Activated CD8-positive, alpha-beta memory T cell treated with anti-CD3 and anti-CD28 coated beads, Interleukin-2, amount 50 U/mL, for 1 hour (primary cell): ENCODE data around the gene XAGE5.
"Not testable (repeated sequence)": the region's sequence is repeated elsewhere in the genome, so short reads cannot be mapped to it uniquely, and the experiment has no call there.

Experiments used
- DNase-seq: peaks from one replicate; pipeline ENCODE4 v3.0.0-alpha.2; 2020; ENCODE audit errors: extremely low read depth

The XAGE5 gene, protein sequence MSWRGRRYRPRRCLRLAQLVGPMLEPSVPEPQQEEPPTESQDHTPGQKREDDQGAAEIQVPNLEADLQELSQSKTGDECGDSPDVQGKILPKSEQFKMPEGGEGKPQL

GRCh38 chrX:52811065-52811625 lies at the start of gene XAGE5:
XAGE5 (plus strand) TSS chrX:52811287; CDS start chrX:52812567, 1,280 bp downstream.
- no peak for DNase-seq

DNA sequence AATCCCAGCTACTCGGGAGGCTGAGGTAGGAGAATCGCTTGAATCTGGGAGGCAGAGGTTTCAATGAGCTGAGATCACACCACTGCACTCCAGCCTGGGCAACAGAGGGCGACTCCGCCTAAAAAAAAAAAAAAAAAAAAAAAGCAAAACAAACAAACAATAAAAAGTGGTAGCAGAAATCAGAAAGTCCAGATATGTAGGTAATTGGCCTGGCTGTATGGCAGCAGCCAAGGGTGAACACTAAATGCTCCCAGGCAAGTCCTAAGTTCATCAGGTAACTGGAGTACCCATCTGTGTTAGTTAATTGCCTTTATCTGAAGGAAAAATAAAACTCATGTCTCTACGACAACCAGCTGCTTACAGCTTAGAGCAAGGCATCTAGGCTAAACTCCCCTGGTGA lies 45.1 kb upstream of the XAGE5 start:
- not testable (repeated sequence) for DNase-seq

- DNase-seq = not testable (repeated sequence)
These were observed 37.6 kb upstream of the XAGE5 start for GRCh38 chrX:52773504-52773903.

DNA sequence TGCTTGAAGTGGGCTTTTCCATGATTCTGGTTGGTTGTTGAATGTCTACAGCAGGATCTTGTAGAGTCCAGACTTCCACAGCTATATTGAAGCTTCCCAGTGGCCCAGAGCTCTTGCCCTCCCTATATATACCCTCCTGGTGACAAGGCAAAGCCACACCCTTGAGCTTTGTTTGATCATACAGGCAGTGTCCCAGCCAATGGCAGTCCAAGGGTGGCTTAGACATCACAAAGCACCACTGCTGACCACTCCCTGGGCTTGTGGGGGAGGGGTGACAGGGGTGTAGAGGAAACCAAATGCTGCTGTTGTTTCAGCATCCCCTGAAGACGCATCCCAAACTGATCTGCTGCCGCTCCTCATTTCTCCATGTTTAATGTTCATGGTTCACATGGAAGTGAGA lies 13.8 kb upstream of the XAGE5 start, which contains the start of gene SPANXN5:
Gene SPANXN5, minus strand, starts transcription at position 101 of the 400 bp plus-strand sequence. Its CDS starts 79 bp downstream, at position 22.
- DNase-seq = not testable (repeated sequence)

DNA sequence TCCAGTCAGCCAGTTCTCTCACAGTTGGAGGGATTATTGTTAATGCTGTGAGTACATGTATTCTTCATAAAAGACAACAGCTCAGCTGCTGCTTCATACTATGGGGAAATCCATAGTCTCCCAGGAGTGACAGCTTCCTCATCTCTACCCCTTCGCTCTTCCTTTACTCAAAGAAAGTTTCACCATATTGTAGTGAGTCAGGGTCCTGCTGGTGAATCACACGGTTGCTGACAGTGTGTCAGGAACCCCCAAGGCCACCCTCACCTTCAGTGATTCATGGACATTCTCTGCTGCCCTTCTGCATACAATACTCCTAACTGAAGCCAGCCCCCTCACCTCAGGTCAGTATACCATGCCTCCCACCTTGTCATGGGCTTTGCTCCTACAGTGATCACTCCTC lies 6.2 kb upstream of the XAGE5 start:
- DNase-seq = not testable (repeated sequence)

GRCh38 chrX:52819788-52820187 lies 8.7 kb downstream of the XAGE5 start:
- no peak for DNase-seq

DNA sequence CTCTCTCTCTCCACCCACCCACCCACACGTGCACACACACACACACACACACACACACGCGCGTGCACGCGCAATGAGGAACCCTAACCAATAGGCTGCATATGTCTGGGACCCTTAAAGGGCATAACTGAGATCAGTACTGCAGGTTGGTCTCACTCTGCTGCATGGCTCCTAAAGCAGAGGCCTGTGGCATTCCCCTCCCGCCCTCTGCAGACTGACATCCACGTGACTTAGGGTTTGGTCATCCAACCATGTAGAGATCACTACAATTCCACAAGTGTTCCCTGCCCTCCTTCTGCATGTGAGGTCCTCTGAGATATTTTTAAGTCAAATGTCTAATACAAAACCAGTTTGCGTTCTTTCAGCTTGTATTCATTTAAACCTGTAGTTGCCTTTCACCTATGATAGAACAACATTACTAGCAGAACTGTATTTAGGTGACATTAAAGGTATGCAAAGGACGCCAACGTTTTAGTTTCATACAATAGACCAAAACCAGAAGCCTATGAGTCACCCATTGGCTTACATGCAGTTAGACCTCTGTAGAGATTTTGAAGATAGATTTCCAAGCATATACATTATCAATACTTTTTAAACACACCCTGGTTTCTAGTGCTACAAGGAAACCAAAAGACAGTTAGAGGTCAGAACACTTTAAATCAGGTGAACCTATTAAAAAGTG lies 10.1 kb downstream of the XAGE5 start:
- no peak for DNase-seq

DNA sequence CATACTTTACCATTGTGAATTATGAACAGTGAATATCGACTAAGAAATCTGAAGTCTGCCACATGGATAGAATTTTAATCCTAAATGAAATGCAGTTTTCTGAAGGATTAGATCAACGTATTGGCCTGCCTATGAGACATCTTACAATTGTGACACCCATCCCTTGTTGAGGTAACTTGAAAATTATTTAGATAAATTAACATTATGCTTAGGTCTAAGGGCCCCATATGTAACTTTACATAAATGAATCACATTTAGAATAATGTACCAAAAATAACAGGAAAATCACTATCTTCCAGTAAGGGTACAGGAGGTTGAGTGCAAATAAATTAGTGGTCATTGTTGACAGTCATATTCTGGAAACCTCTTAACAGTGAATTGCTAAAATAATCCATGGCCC lies 13.5 kb downstream of the XAGE5 start:
- no peak for DNase-seq

- DNase-seq = no peak
These were observed 19.5 kb downstream of the XAGE5 start for GRCh38 chrX:52830551-52830950.

DNA sequence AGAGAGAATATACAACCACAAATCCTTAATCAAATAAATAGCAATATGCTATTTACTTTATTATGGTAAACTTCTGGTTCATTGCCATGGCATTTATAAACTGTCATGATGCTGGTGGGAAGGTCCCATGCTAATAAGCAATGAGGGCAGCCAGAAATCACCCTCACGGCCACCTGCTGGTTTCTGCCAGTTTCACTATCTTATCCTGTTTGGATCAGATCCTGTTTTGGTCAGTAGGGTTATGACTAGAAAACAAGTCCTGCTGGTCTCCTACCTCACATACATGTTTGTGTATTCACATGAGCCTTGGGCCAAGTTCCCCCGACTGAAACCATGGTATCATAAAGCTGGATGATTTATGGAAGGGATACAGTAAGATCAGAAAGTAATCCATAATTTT lies 28.1 kb downstream of the XAGE5 start:
- DNase-seq = no peak

- DNase-seq = not testable (repeated sequence)
These were observed 32.5 kb downstream of the XAGE5 start for GRCh38 chrX:52843619-52844018.

DNA sequence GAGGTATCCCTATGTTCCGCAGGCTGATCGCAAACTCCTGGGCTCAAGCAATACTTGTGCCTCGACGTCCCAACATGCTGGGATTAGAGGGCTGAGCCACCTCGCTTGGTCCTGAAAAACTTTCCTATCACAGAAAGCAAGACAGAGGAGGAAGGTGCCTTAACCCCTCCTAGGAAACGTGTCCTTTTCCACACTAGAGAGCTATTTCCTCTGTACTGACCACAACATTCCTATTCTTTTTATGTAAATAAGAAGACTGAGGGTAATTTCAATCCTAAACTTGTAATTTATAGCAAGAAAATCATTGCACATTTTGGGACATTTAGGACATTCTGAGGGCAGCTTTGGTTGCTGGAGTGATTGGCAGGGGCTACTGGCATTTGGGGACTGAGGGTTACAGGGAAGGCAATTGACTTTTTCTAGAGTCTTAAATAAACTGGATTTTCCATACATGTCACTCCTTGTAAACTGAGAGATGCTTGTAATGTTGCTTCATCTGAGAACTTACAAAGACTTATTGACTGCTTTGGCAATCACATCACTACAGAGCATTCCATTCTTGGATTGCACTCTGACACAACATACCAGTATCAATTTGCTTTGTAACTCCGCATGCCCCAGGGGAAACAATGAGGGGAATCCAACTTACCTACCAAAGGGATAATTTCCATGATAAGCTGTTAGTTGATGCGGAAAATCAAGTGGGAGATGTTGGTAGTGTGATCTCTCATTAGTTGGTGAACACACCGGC lies 41.2 kb downstream of the XAGE5 start:
- no peak for DNase-seq

DNA sequence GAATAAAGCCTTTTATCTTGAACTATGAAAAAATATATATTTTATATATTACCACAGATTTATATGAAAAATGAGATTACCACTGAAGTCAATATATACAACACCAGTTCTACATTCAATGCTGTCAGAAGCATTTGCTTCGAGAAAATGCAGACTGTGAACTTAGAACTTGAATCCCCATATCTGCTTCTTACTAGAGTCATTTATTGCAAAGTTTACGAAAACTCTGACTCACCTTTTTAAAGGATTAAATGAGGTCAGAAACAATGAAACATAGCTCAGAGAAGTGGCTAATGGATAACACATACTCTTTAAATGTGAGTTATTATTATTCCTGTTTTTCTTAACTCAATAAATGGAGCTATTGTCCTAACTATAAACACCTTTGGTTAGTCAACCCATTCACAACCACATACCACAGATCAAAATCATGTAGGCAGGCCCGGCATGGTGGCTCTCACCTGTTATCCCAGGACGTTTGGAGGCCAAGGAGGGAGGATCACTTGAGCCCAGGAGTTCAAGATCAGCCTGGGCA lies 46.0 kb downstream of the XAGE5 start:
- not testable (repeated sequence) for DNase-seq

DNA sequence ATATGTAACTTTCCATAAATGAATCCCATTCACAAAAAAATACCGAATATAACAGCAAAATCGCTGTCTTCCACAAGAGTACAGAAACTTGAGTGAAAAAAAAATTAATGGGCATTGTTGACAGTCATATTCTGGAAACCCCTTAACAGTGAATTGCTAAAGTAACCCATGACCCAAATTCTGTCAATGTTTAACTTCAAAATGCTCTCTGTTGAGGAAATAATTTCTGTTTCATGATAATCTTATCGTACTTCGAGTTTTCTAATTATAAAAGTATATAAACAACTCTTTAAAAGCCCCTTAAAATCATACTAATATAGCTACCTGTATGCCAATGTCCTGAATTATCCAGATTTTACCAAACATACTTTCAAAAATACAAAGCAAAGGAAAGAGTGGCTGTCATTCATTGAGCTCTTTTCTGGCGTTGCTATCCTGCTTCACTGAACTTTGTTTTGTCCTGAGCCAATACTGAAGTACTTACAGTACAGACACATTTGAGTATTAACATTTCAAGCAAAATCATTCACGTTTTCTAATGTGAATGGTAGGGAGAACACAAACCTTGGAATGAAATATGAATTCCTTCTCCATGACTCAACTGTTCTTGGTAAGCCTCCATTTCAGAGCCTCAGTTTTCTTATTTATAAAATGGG lies 54.4 kb downstream of the XAGE5 start:
- DNase-seq = no peak
